ENCODE data around the gene GPRASP3. TPM values are rescaled to one million over a fixed set of nuclear protein-coding genes. Genes with fewer than 3 reads are reported as not detected.

GPRASP3 gene
- total RNA-seq (2022; extraction: Qiagen RNA extraction), result 3.2 to 4.0 TPM (median 3.7 TPM) in 5 replicates

GRCh38 chrX:102720237-102721168 lies at the start of gene GPRASP3:
Gene GPRASP3, plus strand, starts transcription at chrX:102720743. Its CDS starts 28,253 bp downstream, at chrX:102748996.

GRCh38 chrX:102712216-102712966 lies 8.2 kb upstream of the GPRASP3 start, which contains the start of gene GPRASP2:
Gene GPRASP2, plus strand, starts transcription at chrX:102712448. Its CDS starts 2,422 bp downstream, at chrX:102714870.

Other genes starting within 250 kb of the GPRASP3 start
- not detected in 5 replicates for gene TCP11X2, start 248.9 kb upstream of the GPRASP3 start, total RNA-seq (2022; extraction: Qiagen RNA extraction)
- gene TMSB15A, start 204.0 kb upstream of the GPRASP3 start, total RNA-seq (2022; extraction: Qiagen RNA extraction), result 0.40 to 1.4 TPM (median 0.73 TPM) in 5 replicates
- 7.7 to 13.8 TPM (median 9.9 TPM) in 5 replicates for gene ARMCX5, start 121.2 kb upstream of the GPRASP3 start, total RNA-seq (2022; extraction: Qiagen RNA extraction)
- 0.29 to 0.48 TPM (median 0.37 TPM) in 5 replicates for gene GPRASP1, start 69.3 kb upstream of the GPRASP3 start, total RNA-seq (2022; extraction: Qiagen RNA extraction)
- gene GPRASP2, start 8.3 kb upstream of the GPRASP3 start, total RNA-seq (2022; extraction: Qiagen RNA extraction), result 4.7 to 6.9 TPM (median 5.9 TPM) in 5 replicates
- gene RAB40AL, start 216.5 kb downstream of the GPRASP3 start, total RNA-seq (2022; extraction: Qiagen RNA extraction), result 0.15 to 0.24 TPM in 2 of 5 replicates, not detected in the others

All from A549 treated with CORT108297 at 1 μM for 4 hours (cell line).